Measurements from ENCODE around the gene UGT1A4. TPM values are rescaled to one million over a fixed set of nuclear protein-coding genes. Genes with fewer than 3 reads are reported as not detected.

The UGT1A4 gene
- total and polyA plus RNA-seq, 12 donors, result not detected

DNA sequence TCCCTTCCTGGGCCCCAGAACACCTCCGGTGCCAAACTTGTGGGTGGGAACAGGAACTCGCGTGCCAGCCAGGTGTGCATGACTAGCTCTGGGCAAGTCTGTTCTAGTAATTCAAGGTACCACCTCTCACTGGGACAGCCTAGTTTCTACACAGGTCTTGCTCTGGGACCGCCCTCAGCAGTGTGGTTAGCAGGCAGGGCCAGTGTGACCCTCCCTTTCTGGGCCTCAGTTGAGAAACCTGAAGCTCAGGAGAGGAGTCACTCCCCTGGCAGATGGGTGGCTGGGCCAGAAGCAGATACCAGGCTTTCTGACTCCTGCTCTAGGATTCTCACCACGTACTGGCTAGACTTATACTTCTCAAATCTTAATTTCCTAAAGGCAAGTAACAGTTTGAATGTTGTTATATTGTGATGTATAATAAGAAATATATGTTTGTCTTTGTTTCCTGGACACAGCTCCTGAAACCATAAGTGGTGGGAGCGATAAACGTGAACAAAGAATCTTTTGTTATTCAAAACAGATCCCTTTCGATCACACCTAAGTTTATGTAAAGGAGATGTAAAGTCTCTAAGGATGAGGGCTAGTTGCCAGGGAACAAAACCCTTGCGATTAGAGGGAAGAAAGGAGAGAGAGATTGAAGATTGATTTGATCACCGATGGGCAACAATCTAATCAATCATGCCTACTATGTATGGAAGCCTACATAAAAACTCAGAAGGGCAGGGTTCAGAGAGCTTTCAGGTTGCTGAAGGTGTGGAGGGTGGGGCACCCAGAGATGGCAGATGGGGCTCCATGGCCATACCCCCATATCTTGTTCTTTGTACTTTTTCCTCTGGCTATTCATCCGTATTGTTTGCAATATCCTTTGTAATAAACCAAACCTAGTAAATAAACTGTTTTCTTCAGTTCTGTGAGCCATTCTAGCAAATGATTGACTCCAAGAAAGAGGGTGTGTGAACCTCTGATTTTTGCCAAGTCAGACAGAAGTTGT lies 26.8 kb upstream of the UGT1A4 start:
- TF ChIP-seq, protein P1, sequence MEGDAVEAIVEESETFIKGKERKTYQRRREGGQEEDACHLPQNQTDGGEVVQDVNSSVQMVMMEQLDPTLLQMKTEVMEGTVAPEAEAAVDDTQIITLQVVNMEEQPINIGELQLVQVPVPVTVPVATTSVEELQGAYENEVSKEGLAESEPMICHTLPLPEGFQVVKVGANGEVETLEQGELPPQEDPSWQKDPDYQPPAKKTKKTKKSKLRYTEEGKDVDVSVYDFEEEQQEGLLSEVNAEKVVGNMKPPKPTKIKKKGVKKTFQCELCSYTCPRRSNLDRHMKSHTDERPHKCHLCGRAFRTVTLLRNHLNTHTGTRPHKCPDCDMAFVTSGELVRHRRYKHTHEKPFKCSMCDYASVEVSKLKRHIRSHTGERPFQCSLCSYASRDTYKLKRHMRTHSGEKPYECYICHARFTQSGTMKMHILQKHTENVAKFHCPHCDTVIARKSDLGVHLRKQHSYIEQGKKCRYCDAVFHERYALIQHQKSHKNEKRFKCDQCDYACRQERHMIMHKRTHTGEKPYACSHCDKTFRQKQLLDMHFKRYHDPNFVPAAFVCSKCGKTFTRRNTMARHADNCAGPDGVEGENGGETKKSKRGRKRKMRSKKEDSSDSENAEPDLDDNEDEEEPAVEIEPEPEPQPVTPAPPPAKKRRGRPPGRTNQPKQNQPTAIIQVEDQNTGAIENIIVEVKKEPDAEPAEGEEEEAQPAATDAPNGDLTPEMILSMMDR (IDR thresholded peaks at IDR 0.05), result no peak
- WGBS, 2 donors, result 84% methylated on average over 11 of the region's 11 CpGs
- Histone ChIP-seq H3K36me3 (no peaks in the 10 kb centered on the region), H3K27me3 (peaks cover 0 to 4% (median 0%) of the 10 kb centered on the region in 7 donors), H3K27ac (no peak overlapping the region), H3K9me3 (no peaks in the 10 kb centered on the region), H3K4me1 (no peaks in the 10 kb centered on the region), H3K4me3 (no peak overlapping the region)
- DNase-seq (no peak), ATAC-seq (no peak)
- intact Hi-C loops (cut with DNase I), result no loop called here

DNA sequence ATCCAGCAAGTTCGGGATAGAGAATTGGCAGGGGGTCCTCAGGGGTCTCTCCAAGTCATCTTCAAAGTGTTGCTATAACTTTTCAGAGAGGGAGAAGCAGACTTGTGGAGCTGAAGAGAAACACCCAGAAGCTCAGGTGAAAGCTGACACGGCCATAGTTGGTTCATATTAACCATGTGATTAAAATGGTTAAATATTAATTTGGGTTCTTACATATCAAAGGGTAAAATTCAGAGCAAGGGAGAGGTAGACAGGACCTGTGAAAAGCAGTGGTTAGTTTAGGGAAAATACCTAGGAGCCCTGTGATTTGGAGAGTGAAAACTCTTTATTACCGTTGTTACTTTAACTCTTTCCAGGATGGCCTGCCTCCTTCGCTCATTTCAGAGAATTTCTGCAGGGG lies 25.9 kb upstream of the UGT1A4 start, which contains the start of gene UGT1A6:
Gene UGT1A6, plus strand, starts transcription at position 243 of the 400 bp plus-strand sequence. Its CDS starts 115 bp downstream, at position 358.
- WGBS, 2 donors, result 86 to 90% methylated on average over 4 of the region's 4 CpGs
- H3K36me3 ChIP-seq, result no peaks in the 10 kb centered on the region
- H3K4me3 ChIP-seq, result no peak within 1 kb of the TSS
- H3K4me1 ChIP-seq, result no peaks in the 10 kb centered on the region
- H3K27me3 ChIP-seq, result peaks cover 0 to 3% (median 0%) of the 10 kb centered on the region in 7 donors
- ATAC-seq (no peak), DNase-seq (no peak)
- TF ChIP-seq, protein P1 (IDR thresholded peaks at IDR 0.05), result no peak
- H3K27ac ChIP-seq, result no peak within 1 kb of the TSS
- no peaks in the 10 kb centered on the region for H3K9me3 ChIP-seq
- intact Hi-C loops (cut with DNase I), result no loop called here

DNA sequence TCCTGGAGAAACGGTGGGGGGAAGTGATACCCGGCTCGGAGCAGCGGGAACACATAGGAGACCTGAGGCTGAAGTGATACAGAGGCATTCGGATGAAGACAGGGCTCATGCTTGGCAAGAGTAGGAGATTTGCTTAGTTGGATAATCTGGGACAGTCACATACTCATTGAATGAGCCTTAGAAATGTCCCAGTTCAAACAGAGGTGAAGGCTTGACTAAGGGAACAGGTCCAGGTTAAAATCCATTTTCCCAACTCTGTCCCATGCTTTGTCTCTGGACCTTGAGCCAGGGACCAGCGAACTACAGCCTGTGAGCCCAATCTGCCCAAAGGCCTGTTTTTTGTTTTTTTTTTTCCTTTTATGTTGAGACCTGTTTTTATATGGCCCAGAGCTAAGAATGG lies 24.6 kb upstream of the UGT1A4 start:
- no peak for DNase-seq
- no peak overlapping the region for H3K4me3 ChIP-seq
- H3K9me3 ChIP-seq, result no peaks in the 10 kb centered on the region
- H3K4me1 ChIP-seq, result no peaks in the 10 kb centered on the region
- peaks cover 0 to 7% (median 2%) of the 10 kb centered on the region in 7 donors for H3K27me3 ChIP-seq
- TF ChIP-seq, protein P1 (IDR thresholded peaks at IDR 0.05), result no peak
- H3K27ac ChIP-seq, result no peak overlapping the region
- ATAC-seq, result no peak
- H3K36me3 ChIP-seq, result no peaks in the 10 kb centered on the region
- 52 to 54% methylated on average over 6 of the region's 6 CpGs for WGBS, 2 donors
- intact Hi-C loops (cut with DNase I), result no loop called here

DNA sequence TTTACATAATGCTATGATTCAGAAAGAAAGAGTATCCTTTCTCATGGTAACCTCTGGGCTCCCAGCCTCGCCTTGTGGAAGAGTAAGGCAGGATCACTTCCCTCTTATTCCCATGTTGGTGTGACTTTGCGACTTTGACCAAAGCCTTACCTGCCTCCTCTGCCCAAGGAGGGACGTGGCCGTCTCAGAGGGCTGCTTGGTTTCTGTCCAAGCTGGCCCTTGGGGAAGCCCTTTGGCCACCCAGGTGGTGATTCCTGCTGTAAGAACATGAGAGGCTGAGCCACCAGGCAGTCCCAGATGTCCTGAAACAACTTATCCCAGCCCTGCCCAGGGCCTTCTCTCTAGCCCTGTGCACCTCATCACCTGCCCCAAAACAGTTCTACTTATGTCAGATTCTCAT lies 19.8 kb upstream of the UGT1A4 start:
- no peak for ATAC-seq
- Histone ChIP-seq H3K9me3 (peaks cover 0 to 5% (median 0%) of the 10 kb centered on the region in 11 donors), H3K27me3 (peaks cover 0 to 9% (median 0%) of the 10 kb centered on the region in 7 donors), H3K4me3 (no peak overlapping the region), H3K4me1 (no peaks in the 10 kb centered on the region), H3K36me3 (no peaks in the 10 kb centered on the region), H3K27ac (no peak overlapping the region)
- 76 to 92% methylated on average over 4 of the region's 4 CpGs for WGBS, 2 donors
- TF ChIP-seq, protein P1 (IDR thresholded peaks at IDR 0.05), result no peak
- intact Hi-C loops (cut with DNase I), result no loop called here
- no peak for DNase-seq
